Gastroesophageal sphincter (tissue), 3 donors: ENCODE data around the gene NT5C3A.

Experiments used
- CTCF ChIP-seq, 4 experiments: fragments of 200-600 bp in 2 of 4; fragments of 450-650 bp in 2 of 4; sonication (generic) in 1 of 4; IDR thresholded peaks; one replicate each; pipeline ENCODE4 v1.5.1; 2017 to 2019; ENCODE audit warnings: antibody characterized with exemption in 4 of 4, mild to moderate bottlenecking in 2 of 4, moderate library complexity in 2 of 4
- EP300 ChIP-seq: sonication (generic); formaldehyde crosslinking; IDR thresholded peaks from one replicate; pipeline ENCODE4 v1.6.1; 2017; ENCODE audit warnings: antibody characterized with exemption, mild to moderate bottlenecking
- POLR2A ChIP-seq, 2 donors: fragments of 450-650 bp; IDR thresholded peaks; one replicate each; pipeline ENCODE4 v1.6.1; 2017; ENCODE audit warnings: antibody characterized with exemption in 2 of 2, mild to moderate bottlenecking in 2 of 2, moderate library complexity in 1 of 2
- POLR2AphosphoS5 ChIP-seq: sonication (generic); formaldehyde crosslinking; IDR thresholded peaks from one replicate; pipeline ENCODE4 v1.6.1; 2017; ENCODE audit warnings: antibody characterized with exemption

GRCh38 chr7:33012364-33012763 is 50.2 kb downstream of the NT5C3A start:
- no peak for TF ChIP-seq CTCF (IDR thresholded peaks at IDR 0.05)
- TF ChIP-seq EP300: no peak
- no peak for TF ChIP-seq POLR2A (IDR thresholded peaks at IDR 0.05)
- no peak for TF ChIP-seq POLR2AphosphoS5
